ENCODE results near the gene TBCE. TPM values are rescaled to one million over a fixed set of nuclear protein-coding genes. Genes with fewer than 3 reads are reported as not detected.

The TBCE gene
- polyA plus RNA-seq, 1 donor from 2014 or later: 72.9 TPM

DNA sequence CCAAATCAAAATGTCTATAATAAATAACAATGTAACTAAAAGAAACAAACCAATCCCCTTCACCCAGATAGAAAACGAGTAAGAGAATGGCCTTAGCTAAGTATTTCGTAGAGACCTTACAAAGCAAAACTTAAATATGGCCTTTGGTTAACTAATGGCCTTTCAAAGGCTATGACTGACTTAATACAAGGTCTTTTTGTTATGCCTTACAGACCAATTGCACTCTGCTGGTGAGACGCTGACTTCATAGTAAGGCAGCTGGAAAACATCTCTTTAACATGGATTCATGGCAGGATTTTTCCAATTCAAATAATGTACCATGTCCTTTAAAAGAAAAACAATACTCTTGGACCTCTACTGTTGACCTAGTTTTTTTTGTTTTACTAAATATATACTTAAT, 15.8 kb upstream of the TBCE start:
- Histone ChIP-seq H3K9me2 (ENCODE audit: insufficient read depth, low read length) (no peaks in the 10 kb centered on the region), H3K9ac (ENCODE audit: low read length) (no peak overlapping the region), H3K79me2 (replicated peaks; ENCODE audit: insufficient read depth, low read length) (no peaks in the 10 kb centered on the region), H3F3A (ENCODE audit: insufficient read depth, low read length, poor library complexity, severe bottlenecking) (no peaks in the 10 kb centered on the region), H3K9me3 (ENCODE audit: low read length) (no peaks in the 10 kb centered on the region), H4K20me1 (ENCODE audit: insufficient read depth) (no peaks in the 10 kb centered on the region), H3K27ac (ENCODE audit: low read length) (no peak overlapping the region), H3K27me3 (ENCODE audit: insufficient read depth, low read depth, low read length) (no peaks in the 10 kb centered on the region), H2AFZ (ENCODE audit: low read depth, low read length) (no peak overlapping the region), H3K36me3 (ENCODE audit: insufficient read depth, low read length) (no peaks in the 10 kb centered on the region), H3K4me2 (ENCODE audit: low read length) (no peak overlapping the region), H3K4me3 (ENCODE audit: low read length) (no peak overlapping the region)
- no peak for TF ChIP-seq REST (IDR thresholded peaks at IDR 0.05; ENCODE audit: borderline replicate concordance)
- TF ChIP-seq SMC3 (conservative IDR thresholded peaks at IDR 0.05; ENCODE audit: poor library complexity): no peak
- TF ChIP-seq RAD21 (conservative IDR thresholded peaks at IDR 0.05): no peak
- TF ChIP-seq MXI1 (conservative IDR thresholded peaks at IDR 0.05; ENCODE audit: poor library complexity, severe bottlenecking): no peak
- no peak for TF ChIP-seq EZH2 (IDR thresholded peaks at IDR 0.05; ENCODE audit: borderline replicate concordance, insufficient read depth, low read length, poor library complexity, severe bottlenecking)
- TF ChIP-seq TAF1 (IDR thresholded peaks at IDR 0.05; ENCODE audit: low read depth): no peak
- no peak for TF ChIP-seq POLR2AphosphoS5 (IDR thresholded peaks at IDR 0.05)
- TF ChIP-seq EP300 (conservative IDR thresholded peaks at IDR 0.05; ENCODE audit: poor library complexity, severe bottlenecking): no peak
- TF ChIP-seq, protein P1, sequence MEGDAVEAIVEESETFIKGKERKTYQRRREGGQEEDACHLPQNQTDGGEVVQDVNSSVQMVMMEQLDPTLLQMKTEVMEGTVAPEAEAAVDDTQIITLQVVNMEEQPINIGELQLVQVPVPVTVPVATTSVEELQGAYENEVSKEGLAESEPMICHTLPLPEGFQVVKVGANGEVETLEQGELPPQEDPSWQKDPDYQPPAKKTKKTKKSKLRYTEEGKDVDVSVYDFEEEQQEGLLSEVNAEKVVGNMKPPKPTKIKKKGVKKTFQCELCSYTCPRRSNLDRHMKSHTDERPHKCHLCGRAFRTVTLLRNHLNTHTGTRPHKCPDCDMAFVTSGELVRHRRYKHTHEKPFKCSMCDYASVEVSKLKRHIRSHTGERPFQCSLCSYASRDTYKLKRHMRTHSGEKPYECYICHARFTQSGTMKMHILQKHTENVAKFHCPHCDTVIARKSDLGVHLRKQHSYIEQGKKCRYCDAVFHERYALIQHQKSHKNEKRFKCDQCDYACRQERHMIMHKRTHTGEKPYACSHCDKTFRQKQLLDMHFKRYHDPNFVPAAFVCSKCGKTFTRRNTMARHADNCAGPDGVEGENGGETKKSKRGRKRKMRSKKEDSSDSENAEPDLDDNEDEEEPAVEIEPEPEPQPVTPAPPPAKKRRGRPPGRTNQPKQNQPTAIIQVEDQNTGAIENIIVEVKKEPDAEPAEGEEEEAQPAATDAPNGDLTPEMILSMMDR (IDR thresholded peaks at IDR 0.05; ENCODE audit: poor library complexity, severe bottlenecking): no peak

GRCh38 chr1:235351898-235352297, 15.3 kb upstream of the TBCE start:
- no peaks in the 10 kb centered on the region for H3K9me2 ChIP-seq (ENCODE audit: insufficient read depth, low read length)
- H3K27me3 ChIP-seq (ENCODE audit: insufficient read depth, low read depth, low read length): no peaks in the 10 kb centered on the region
- H3K9ac ChIP-seq (ENCODE audit: low read length): no peak overlapping the region
- no peaks in the 10 kb centered on the region for H3K9me3 ChIP-seq (ENCODE audit: low read length)
- TF ChIP-seq SMC3 (conservative IDR thresholded peaks at IDR 0.05; ENCODE audit: poor library complexity) (no peak), POLR2AphosphoS5 (IDR thresholded peaks at IDR 0.05) (no peak), REST (IDR thresholded peaks at IDR 0.05; ENCODE audit: borderline replicate concordance) (no peak), MXI1 (conservative IDR thresholded peaks at IDR 0.05; ENCODE audit: poor library complexity, severe bottlenecking) (no peak), EZH2 (IDR thresholded peaks at IDR 0.05; ENCODE audit: borderline replicate concordance, insufficient read depth, low read length, poor library complexity, severe bottlenecking) (no peak), EP300 (conservative IDR thresholded peaks at IDR 0.05; ENCODE audit: poor library complexity, severe bottlenecking) (no peak), TAF1 (IDR thresholded peaks at IDR 0.05; ENCODE audit: low read depth) (no peak), RAD21 (conservative IDR thresholded peaks at IDR 0.05) (no peak)
- no peak overlapping the region for H3K4me2 ChIP-seq (ENCODE audit: low read length)
- H3F3A ChIP-seq (ENCODE audit: insufficient read depth, low read length, poor library complexity, severe bottlenecking): no peaks in the 10 kb centered on the region
- no peak overlapping the region for H3K27ac ChIP-seq (ENCODE audit: low read length)
- no peaks in the 10 kb centered on the region for H4K20me1 ChIP-seq (ENCODE audit: insufficient read depth)
- H3K4me3 ChIP-seq (ENCODE audit: low read length): no peak overlapping the region
- H2AFZ ChIP-seq (ENCODE audit: low read depth, low read length): no peak overlapping the region
- H3K36me3 ChIP-seq (ENCODE audit: insufficient read depth, low read length): no peaks in the 10 kb centered on the region
- no peaks in the 10 kb centered on the region for H3K79me2 ChIP-seq (replicated peaks; ENCODE audit: insufficient read depth, low read length)

Data from neural cell (in vitro differentiated cells).